ENCODE data around the gene SMARCE1.

The SMARCE1 gene

DNA sequence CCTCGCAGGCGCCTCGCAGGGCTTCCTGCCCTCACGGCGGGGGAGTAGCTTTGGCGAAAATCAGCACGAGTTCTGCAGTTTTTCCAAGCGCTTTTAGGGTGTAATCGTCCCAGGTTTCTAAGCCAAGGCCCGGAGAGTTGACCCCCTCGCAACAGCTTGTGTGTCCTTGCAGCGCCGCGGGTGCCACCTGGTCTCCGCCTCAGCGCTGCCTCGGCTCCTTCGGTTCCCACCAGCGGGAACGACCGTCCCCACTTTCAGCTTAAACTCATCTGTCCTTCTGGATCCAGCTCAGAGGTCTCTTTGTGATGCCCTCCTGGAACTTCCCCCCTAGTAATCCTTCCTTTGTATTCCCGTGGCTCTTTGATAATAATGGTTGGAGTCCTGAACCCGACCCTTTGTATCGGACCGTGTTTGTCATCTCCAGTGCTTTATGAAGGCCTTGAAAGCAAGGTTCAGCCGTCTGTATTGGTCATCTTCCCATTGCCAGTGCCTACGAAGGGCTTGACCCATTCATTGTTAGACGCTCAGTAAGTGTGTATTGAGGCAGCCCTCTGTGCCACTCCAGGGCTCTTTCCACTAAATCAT is 858 bp upstream of the SMARCE1 start:
- TF ChIP-seq POLR2AphosphoS5 (IDR thresholded peaks at IDR 0.05; ENCODE audit: low read depth, low read length): no peak; the same call in none of the 2 replicates

DNA sequence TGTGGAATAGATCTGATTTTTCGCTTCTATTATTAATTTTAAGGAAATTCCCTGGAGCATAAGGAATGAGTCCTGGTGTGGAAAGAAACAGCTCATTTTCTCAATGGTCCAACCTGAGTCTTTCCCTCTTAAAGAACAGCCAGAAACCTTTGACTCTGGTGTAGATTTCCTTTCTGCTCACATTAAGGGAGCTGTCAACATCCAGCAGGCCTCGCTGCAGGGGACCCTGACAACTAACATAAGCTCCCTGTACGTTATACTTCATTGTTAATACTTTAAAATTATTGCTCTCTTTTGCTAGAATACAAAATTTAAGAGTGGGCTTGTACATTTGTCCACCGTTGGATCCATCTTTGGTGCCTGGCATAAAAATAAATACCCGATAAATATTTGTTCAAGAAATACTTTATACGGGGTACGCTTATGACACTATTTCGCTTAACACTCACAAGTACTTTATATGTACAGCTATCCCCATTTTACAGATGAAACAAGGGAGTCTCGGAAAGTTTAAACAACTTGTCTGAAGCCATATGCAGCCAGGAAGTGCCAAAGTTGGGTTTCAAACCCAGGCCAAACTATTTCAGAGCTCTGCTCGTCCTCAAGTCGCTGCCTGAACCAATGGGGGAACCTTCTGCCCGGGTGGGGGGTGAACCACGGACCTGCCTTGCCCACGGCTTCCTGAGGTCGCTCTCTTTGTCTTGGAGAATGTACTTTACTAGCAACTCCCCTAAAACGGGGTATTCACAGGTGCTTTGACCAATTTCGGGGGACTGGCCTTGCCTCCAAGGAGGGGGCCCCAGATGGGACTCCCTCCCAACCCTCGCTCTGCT is 611 bp downstream of the SMARCE1 start:
- TF ChIP-seq POLR2AphosphoS5 (IDR thresholded peaks at IDR 0.05; ENCODE audit: low read depth, low read length) (no peak; the same call in 1 of the 2 replicates), SIN3A (IDR thresholded peaks at IDR 0.05; ENCODE audit: borderline replicate concordance, insufficient read depth, low read length) (no peak), TAF1 (IDR thresholded peaks at IDR 0.05; ENCODE audit: borderline replicate concordance, insufficient read depth, low read length) (no peak), FOXP2 (optimal IDR thresholded peaks at IDR 0.05; ENCODE audit: borderline replicate concordance, extremely low read depth, extremely low read length, insufficient read depth) (no peak)
- TF ChIP-seq, protein P1, sequence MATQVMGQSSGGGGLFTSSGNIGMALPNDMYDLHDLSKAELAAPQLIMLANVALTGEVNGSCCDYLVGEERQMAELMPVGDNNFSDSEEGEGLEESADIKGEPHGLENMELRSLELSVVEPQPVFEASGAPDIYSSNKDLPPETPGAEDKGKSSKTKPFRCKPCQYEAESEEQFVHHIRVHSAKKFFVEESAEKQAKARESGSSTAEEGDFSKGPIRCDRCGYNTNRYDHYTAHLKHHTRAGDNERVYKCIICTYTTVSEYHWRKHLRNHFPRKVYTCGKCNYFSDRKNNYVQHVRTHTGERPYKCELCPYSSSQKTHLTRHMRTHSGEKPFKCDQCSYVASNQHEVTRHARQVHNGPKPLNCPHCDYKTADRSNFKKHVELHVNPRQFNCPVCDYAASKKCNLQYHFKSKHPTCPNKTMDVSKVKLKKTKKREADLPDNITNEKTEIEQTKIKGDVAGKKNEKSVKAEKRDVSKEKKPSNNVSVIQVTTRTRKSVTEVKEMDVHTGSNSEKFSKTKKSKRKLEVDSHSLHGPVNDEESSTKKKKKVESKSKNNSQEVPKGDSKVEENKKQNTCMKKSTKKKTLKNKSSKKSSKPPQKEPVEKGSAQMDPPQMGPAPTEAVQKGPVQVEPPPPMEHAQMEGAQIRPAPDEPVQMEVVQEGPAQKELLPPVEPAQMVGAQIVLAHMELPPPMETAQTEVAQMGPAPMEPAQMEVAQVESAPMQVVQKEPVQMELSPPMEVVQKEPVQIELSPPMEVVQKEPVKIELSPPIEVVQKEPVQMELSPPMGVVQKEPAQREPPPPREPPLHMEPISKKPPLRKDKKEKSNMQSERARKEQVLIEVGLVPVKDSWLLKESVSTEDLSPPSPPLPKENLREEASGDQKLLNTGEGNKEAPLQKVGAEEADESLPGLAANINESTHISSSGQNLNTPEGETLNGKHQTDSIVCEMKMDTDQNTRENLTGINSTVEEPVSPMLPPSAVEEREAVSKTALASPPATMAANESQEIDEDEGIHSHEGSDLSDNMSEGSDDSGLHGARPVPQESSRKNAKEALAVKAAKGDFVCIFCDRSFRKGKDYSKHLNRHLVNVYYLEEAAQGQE (IDR thresholded peaks at IDR 0.05; ENCODE audit: insufficient read depth in 1 of 2, low read depth in 2 of 2, low read length in 2 of 2): no peak

DNA sequence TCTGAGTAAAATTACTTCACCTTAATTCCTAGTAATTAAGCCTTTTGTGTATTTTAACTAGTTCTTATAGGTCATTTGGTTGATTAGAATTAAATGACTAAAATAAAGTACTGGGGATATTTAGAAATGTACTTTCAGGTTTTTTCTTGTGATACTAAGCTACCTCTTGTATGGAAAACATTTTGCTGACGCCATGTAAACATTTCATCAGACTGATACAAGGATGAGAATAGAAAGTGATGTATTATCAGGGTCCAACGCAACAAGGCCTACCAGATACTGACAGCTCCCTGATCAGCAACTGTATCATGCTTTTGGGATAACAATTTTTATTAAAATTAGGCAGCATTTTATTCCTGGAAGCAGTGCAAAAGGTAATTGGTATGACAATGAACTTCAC is 1.7 kb downstream of the SMARCE1 start:
- TF ChIP-seq SIN3A (IDR thresholded peaks at IDR 0.05; ENCODE audit: borderline replicate concordance, insufficient read depth, low read length): no peak
- TF ChIP-seq POLR2AphosphoS5 (IDR thresholded peaks at IDR 0.05; ENCODE audit: low read depth, low read length): no peak
- no peak for TF ChIP-seq TAF1 (IDR thresholded peaks at IDR 0.05; ENCODE audit: borderline replicate concordance, insufficient read depth, low read length)
- TF ChIP-seq, protein P1 (IDR thresholded peaks at IDR 0.05; ENCODE audit: insufficient read depth in 1 of 2, low read depth in 2 of 2, low read length in 2 of 2): no peak
- TF ChIP-seq FOXP2 (optimal IDR thresholded peaks at IDR 0.05; ENCODE audit: borderline replicate concordance, extremely low read depth, extremely low read length, insufficient read depth): no peak

DNA sequence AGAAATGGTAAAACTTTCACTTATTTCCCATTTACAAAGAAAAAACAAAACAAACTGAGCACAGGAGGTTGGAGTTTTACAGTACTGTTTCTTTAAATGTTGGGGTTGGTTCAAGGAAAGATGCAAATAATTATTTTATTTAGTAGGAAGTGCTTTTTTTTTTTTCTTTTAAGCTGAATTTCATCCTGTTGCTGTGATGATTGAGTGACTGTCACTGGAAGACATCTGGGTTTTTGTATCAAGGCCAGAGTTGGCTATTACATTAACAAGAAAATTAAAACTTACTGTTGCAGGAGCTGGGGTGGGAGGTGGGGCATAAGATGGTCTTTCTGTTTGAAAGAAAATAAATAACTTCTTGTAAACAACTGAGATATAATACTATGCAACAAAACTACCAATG is 2.3 kb downstream of the SMARCE1 start:
- TF ChIP-seq FOXP2 (optimal IDR thresholded peaks at IDR 0.05; ENCODE audit: borderline replicate concordance, extremely low read depth, extremely low read length, insufficient read depth) (no peak), POLR2AphosphoS5 (IDR thresholded peaks at IDR 0.05; ENCODE audit: low read depth, low read length) (no peak), TAF1 (IDR thresholded peaks at IDR 0.05; ENCODE audit: borderline replicate concordance, insufficient read depth, low read length) (no peak), SIN3A (IDR thresholded peaks at IDR 0.05; ENCODE audit: borderline replicate concordance, insufficient read depth, low read length) (no peak)
- TF ChIP-seq, protein P1 (IDR thresholded peaks at IDR 0.05; ENCODE audit: insufficient read depth in 1 of 2, low read depth in 2 of 2, low read length in 2 of 2): no peak

DNA sequence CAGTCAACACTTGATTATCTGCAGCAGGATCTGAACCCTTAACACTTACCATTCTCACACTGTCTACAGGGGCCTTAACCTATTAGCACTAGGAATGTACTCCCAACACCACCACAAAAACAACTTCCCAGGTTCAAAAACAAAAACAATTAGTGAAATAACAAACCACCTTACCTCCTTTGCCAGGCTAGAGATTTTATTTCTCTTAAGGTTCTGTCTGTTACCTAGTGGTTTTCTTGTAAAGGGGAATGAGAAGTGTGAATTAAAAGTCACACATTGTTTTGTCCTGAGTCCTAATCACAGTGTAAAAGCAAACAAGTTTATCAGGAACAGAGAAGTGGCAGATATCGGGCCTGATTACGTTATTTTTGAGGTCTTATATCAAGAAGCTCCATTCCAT is 9.7 kb downstream of the SMARCE1 start:
- no peak for TF ChIP-seq TAF1 (IDR thresholded peaks at IDR 0.05; ENCODE audit: borderline replicate concordance, insufficient read depth, low read length)
- TF ChIP-seq, protein P1 (IDR thresholded peaks at IDR 0.05; ENCODE audit: insufficient read depth in 1 of 2, low read depth in 2 of 2, low read length in 2 of 2): no peak
- TF ChIP-seq POLR2AphosphoS5 (IDR thresholded peaks at IDR 0.05; ENCODE audit: low read depth, low read length): no peak
- no peak for TF ChIP-seq FOXP2 (optimal IDR thresholded peaks at IDR 0.05; ENCODE audit: borderline replicate concordance, extremely low read depth, extremely low read length, insufficient read depth)
- TF ChIP-seq SIN3A (IDR thresholded peaks at IDR 0.05; ENCODE audit: borderline replicate concordance, insufficient read depth, low read length): no peak

Data from PFSK-1 (cell line).